Activated gamma-delta T cell treated with anti-CD3 and anti-CD28 coated beads, Interleukin-2, amount 50 U/mL, for 16 hours (primary cell): ENCODE data around the gene S100A6.

Experiments used
- DNase-seq: peaks from one replicate; pipeline ENCODE4 v3.0.0-alpha.2; 2020; ENCODE audit warnings: low read depth

S100A6 gene

DNA sequence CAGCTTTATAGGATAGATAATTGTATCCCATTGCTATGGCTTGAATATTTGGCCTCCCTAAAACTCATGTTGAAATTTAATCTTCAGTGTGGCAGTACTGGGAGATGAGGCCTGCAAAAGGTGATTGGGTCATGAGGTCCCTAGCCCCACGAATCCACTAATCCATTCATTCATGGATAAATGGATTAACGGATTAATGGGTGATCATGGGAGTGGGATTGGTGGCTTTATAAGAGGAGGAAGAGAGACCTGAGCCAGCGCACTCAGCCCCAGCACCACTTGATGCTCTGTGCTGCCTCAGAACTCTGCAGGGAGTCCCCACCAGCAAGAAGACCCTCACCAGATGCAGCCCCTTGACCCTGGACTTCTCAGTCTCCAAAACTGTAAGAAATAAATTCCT, 32.0 kb downstream of the S100A6 start:
- DNase-seq = no peak

DNA sequence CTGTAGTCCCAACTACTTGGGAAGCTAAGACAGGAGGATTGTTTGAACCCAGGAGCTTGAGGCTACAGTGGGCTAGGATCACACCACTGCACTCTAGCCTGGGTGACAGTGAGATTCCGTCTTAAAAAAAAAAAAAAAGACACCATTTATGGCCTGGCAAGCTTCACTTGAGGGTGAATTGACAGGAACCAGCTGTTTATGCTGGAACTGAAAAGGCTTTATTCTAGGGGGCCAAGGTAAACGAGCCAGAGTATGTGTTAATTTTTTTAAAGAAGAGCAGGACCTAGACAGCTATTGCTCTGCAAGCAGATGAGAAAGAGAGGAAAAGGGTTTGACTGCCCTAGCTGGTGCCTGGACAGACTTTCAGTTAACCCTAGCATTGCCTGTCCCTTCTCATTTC, 37.0 kb downstream of the S100A6 start:
- DNase-seq = no peak

DNA sequence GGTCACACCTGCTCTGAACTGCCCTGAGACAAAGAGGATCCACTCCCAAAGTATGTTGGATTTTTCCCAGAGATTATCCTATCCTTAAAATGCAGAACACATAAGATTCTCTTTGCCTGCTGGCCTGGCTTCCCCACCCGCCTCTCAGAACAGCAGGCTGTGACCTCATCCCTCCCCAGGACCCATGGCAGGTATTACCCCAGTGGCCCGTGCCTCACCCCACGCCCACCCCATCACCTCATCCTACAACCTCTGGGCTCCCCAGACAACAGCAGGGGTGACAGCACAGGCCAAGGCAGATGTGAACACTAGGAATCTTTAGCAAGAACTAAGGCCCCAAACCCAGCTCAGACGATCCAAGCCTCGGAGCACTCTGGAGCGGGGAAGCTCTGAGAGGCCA, 40.3 kb downstream of the S100A6 start:
- DNase-seq = no peak

GRCh38 chr1:153494976-153495535, 40.7 kb downstream of the S100A6 start:
- peak; percentile 62 for DNase-seq

- DNase-seq = no peak
These were observed 42.3 kb downstream of the S100A6 start for GRCh38 chr1:153493343-153493960.

DNA sequence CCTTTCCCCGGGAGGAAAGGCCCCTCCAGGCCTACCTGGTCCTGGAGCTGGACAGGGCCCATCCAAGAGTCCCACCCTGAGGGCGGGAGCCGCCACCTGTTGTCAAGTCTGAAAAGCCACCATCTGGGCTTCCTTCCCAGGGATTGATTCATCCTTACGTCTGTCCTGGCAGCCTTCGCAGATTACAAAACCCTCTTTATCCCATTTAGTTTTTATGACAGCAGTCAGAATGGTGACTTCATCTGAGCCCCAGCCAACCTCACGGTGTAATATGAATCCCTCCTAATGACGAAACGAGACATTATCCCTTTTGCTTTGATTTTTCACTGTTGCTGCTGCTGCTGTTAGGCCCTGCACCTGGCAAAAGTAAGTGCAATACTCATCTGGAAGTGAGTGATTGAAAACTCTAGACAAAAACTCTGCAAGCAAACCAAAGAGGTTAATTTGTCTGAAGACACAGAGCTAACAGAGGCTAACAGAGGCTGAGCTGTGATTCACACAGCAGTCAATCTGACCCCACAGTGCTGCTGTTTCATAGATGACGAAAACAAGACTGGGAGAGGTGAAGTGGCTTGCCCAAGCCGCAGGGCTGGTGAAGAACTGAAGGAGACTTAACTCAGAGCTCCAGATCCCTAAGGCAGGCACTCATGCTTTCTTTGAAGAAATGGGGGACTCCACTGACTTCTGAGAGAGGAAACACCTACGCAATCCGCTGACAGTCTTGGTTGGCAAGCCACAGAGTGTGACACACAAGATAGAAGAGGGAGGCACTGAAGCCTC, 45.3 kb downstream of the S100A6 start:
- no peak for DNase-seq

- DNase-seq = no peak
These were observed 47.1 kb downstream of the S100A6 start for GRCh38 chr1:153488731-153489130.

- no peak for DNase-seq
These were observed 48.1 kb downstream of the S100A6 start for GRCh38 chr1:153487707-153488106.

DNA sequence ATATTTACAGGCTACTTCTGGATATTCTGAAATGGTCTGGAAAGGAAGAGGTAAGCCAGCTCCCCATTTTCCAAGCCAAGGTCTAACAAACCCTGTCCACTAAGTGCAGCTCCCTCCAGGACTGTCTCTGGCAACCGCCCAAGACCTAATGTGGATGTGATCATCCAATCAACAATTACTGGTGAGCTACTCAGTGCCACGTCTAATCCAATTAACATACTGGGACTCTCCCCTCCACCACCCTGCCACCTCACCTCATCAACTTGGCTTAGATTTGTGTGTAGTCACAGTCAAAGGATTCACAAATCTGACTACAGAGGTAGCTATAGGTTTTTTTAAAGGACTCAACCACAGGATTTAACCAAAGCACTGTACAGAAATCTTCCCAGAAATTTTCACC, 49.9 kb downstream of the S100A6 start:
- no peak for DNase-seq
